ENCODE results near the gene RPS19BP1. TPM values are rescaled to one million over a fixed set of nuclear protein-coding genes. Genes with fewer than 3 reads are reported as not detected.
"Not testable (repeated sequence)": the region's sequence is repeated elsewhere in the genome, so short reads cannot be mapped to it uniquely, and the experiment has no call there.

RPS19BP1 gene
- total RNA-seq, 1 experiment from 2014 or later: 177 TPM

- peak; percentile 79 to 91 for DNase-seq (ENCODE audit: low read depth in 1 of 2, low spot score in 2 of 2)
- H3K4me1 ChIP-seq (replicated peaks): peaks cover 35% of the 10 kb centered on the region
- no peak overlapping the region for H3K4me3 ChIP-seq
- no peaks in the 10 kb centered on the region for H3K9me3 ChIP-seq (replicated peaks)
- H3K36me3 ChIP-seq: peaks cover 77% of the 10 kb centered on the region
- no peaks in the 10 kb centered on the region for H3K27me3 ChIP-seq (replicated peaks)
- no peak overlapping the region for H3K27ac ChIP-seq
Observed at GRCh38 chr22:39528681-39529486, 3.7 kb downstream of the RPS19BP1 start.

GRCh38 chr22:39528080-39528661, 4.4 kb downstream of the RPS19BP1 start:
- peaks cover 39% of the 10 kb centered on the region for H3K4me1 ChIP-seq (replicated peaks)
- no peaks in the 10 kb centered on the region for H3K9me3 ChIP-seq (replicated peaks)
- no peak for DNase-seq (ENCODE audit: low read depth in 1 of 2, low spot score in 2 of 2)
- no peak overlapping the region for H3K4me3 ChIP-seq
- H3K27me3 ChIP-seq (replicated peaks): no peaks in the 10 kb centered on the region
- no peak overlapping the region for H3K27ac ChIP-seq
- H3K36me3 ChIP-seq: peaks cover 84% of the 10 kb centered on the region

GRCh38 chr22:39527481-39527961, 5.0 kb downstream of the RPS19BP1 start:
- peak in 1 of 2 experiments; percentile 17 for DNase-seq (ENCODE audit: low read depth in 1 of 2, low spot score in 2 of 2)
- Histone ChIP-seq H3K27ac (no peak overlapping the region), H3K4me3 (no peak overlapping the region), H3K4me1 (replicated peaks) (peaks cover 46% of the 10 kb centered on the region), H3K27me3 (replicated peaks) (no peaks in the 10 kb centered on the region), H3K9me3 (replicated peaks) (no peaks in the 10 kb centered on the region), H3K36me3 (peaks cover 91% of the 10 kb centered on the region)

- Histone ChIP-seq H3K4me1 (replicated peaks) (peaks cover 44% of the 10 kb centered on the region), H3K4me3 (no peak overlapping the region), H3K27ac (no peak overlapping the region), H3K27me3 (replicated peaks) (no peaks in the 10 kb centered on the region), H3K9me3 (replicated peaks) (no peaks in the 10 kb centered on the region), H3K36me3 (peaks cover 92% of the 10 kb centered on the region)
- peak in 1 of 2 experiments; percentile 22 for DNase-seq (ENCODE audit: low read depth in 1 of 2, low spot score in 2 of 2)
Observed at GRCh38 chr22:39526736-39527171, 5.8 kb downstream of the RPS19BP1 start.

GRCh38 chr22:39525658-39525975, 6.9 kb downstream of the RPS19BP1 start:
- Histone ChIP-seq H3K4me3 (no peak overlapping the region), H3K27ac (no peak overlapping the region), H3K9me3 (replicated peaks) (no peaks in the 10 kb centered on the region), H3K27me3 (replicated peaks) (no peaks in the 10 kb centered on the region), H3K36me3 (peaks cover 93% of the 10 kb centered on the region), H3K4me1 (replicated peaks) (peaks cover 33% of the 10 kb centered on the region)
- DNase-seq (ENCODE audit: low read depth in 1 of 2, low spot score in 2 of 2): no peak

- DNase-seq (ENCODE audit: low read depth in 1 of 2, low spot score in 2 of 2): no peak
- Histone ChIP-seq H3K9me3 (replicated peaks) (no peaks in the 10 kb centered on the region), H3K27ac (no peak overlapping the region), H3K27me3 (replicated peaks) (no peaks in the 10 kb centered on the region), H3K36me3 (peaks cover 91% of the 10 kb centered on the region), H3K4me3 (no peak overlapping the region), H3K4me1 (replicated peaks) (peaks cover 33% of the 10 kb centered on the region)
Observed at GRCh38 chr22:39524753-39525657, 7.5 kb downstream of the RPS19BP1 start.

GRCh38 chr22:39524089-39524752, 8.3 kb downstream of the RPS19BP1 start:
- Histone ChIP-seq H3K36me3 (peaks cover 87% of the 10 kb centered on the region), H3K27ac (no peak overlapping the region), H3K4me3 (no peak overlapping the region), H3K27me3 (replicated peaks) (no peaks in the 10 kb centered on the region), H3K4me1 (replicated peaks) (peaks cover 34% of the 10 kb centered on the region), H3K9me3 (replicated peaks) (no peaks in the 10 kb centered on the region)
- DNase-seq (ENCODE audit: low read depth in 1 of 2, low spot score in 2 of 2): no peak

- DNase-seq (ENCODE audit: low read depth in 1 of 2, low spot score in 2 of 2): peak in 1 of 2 experiments; percentile 52
- H3K27me3 ChIP-seq (replicated peaks): no peaks in the 10 kb centered on the region
- H3K4me3 ChIP-seq: peak overlapping the region; percentile 96
- H3K36me3 ChIP-seq: peaks cover 76% of the 10 kb centered on the region
- no peak overlapping the region for H3K27ac ChIP-seq
- H3K4me1 ChIP-seq (replicated peaks): peaks cover 36% of the 10 kb centered on the region
- H3K9me3 ChIP-seq (replicated peaks): no peaks in the 10 kb centered on the region
Observed at GRCh38 chr22:39522567-39523300, 9.8 kb downstream of the RPS19BP1 start.

- DNase-seq (ENCODE audit: low read depth in 1 of 2, low spot score in 2 of 2); H3K9me3 ChIP-seq (replicated peaks); H3K27me3 ChIP-seq (replicated peaks); H3K27ac ChIP-seq: not testable (repeated sequence)
- Histone ChIP-seq H3K4me1 (replicated peaks) (peaks cover 38% of the 10 kb centered on the region), H3K36me3 (peaks cover 76% of the 10 kb centered on the region), H3K4me3 (peak overlapping the region; percentile 96)
Observed at GRCh38 chr22:39522091-39522490, 10.5 kb downstream of the RPS19BP1 start.

GRCh38 chr22:39521106-39521885, 11.3 kb downstream of the RPS19BP1 start:
- H3K9me3 ChIP-seq (replicated peaks); H3K27me3 ChIP-seq (replicated peaks): not testable (repeated sequence)
- peak in 1 of 2 experiments; percentile 23 for DNase-seq (ENCODE audit: low read depth in 1 of 2, low spot score in 2 of 2)
- H3K4me3 ChIP-seq: peak overlapping the region; percentile 96
- H3K4me1 ChIP-seq (replicated peaks): peaks cover 38% of the 10 kb centered on the region
- peak overlapping the region; percentile 99 for H3K27ac ChIP-seq
- peaks cover 79% of the 10 kb centered on the region for H3K36me3 ChIP-seq

GRCh38 chr22:39520226-39521105, 12.1 kb downstream of the RPS19BP1 start, which contains the start of gene ATF4:
TSS of gene ATF4 (plus strand) at chr22:39520562. CDS start at chr22:39521446, 884 bp downstream.
- peak within 1 kb of the TSS; percentile 99 for H3K27ac ChIP-seq
- DNase-seq (ENCODE audit: low read depth in 1 of 2, low spot score in 2 of 2): peak; percentile 91 to 98
- no peaks in the 10 kb centered on the region for H3K27me3 ChIP-seq (replicated peaks)
- H3K4me3 ChIP-seq: peak within 1 kb of the TSS; percentile 96
- H3K4me1 ChIP-seq (replicated peaks): peaks cover 38% of the 10 kb centered on the region
- peaks cover 81% of the 10 kb centered on the region for H3K36me3 ChIP-seq
- H3K9me3 ChIP-seq (replicated peaks): no peaks in the 10 kb centered on the region
